K562 treated with DMSO at 1 percent for 48 hours (cell line): ENCODE results near the gene MIOS. TPM values are rescaled to one million over a fixed set of nuclear protein-coding genes. Genes with fewer than 3 reads are reported as not detected.

ENCODE experiments used
- total RNA-seq: library from RNA; unstranded; fragments of 300-600 nt; gene quantifications from 2 replicates; pipeline ENCODE4 v1.2.3, GENCODE V29; 2022; ENCODE audit warnings: low replicate concordance; ENCODE audit errors: extremely low read depth

Gene MIOS
- not detected in 2 replicates for total RNA-seq

GRCh38 chr7:7566651-7567611, at the start of gene MIOS:
Gene MIOS, plus strand, starts transcription at chr7:7566884. Its CDS starts 5,592 bp downstream, at chr7:7572476.

GRCh38 chr7:7535691-7536090, 31.0 kb upstream of the MIOS start, which contains the start of gene COL28A1:
Gene COL28A1, minus strand, starts transcription at chr7:7535873. Its CDS starts 2,998 bp downstream, at chr7:7532875.

GRCh38 chr7:7640221-7641128, 73.8 kb downstream of the MIOS start, which contains the start of gene UMAD1:
Gene UMAD1, plus strand, starts transcription at chr7:7640752. Its CDS starts 32,620 bp downstream, at chr7:7673372.

Other genes starting within 250 kb of the MIOS start
- not detected in 2 replicates for gene COL28A1, start 31.0 kb upstream of the MIOS start, total RNA-seq
- gene UMAD1, start 73.9 kb downstream of the MIOS start, total RNA-seq = not detected in 2 replicates
- gene RPA3, start 151.7 kb downstream of the MIOS start, total RNA-seq = not detected in 2 replicates